ENCODE measurements around the gene DYNLT4.
A peak's percentile ranks its signal among the peaks of the same experiment; 100 is the strongest.
"Not testable (repeated sequence)": the region's sequence is repeated elsewhere in the genome, so short reads cannot be mapped to it uniquely, and the experiment has no call there.

The DYNLT4 gene

GRCh38 chr1:44842486-44842861, 35.3 kb upstream of the DYNLT4 start:
- Histone ChIP-seq H3K4me1 (ENCODE audit: control insufficient read depth, insufficient read depth, low read length) (no peaks in the 10 kb centered on the region; the same call in 1 of the 2 replicates), H3K27me3 (ENCODE audit: control insufficient read depth, insufficient read depth, low read length) (peaks cover 12% of the 10 kb centered on the region), H3K36me3 (ENCODE audit: control insufficient read depth, insufficient read depth, low read length) (no peaks in the 10 kb centered on the region), H3K9ac (ENCODE audit: low read length) (peak overlapping the region; percentile 43), H3K27ac (ENCODE audit: low read depth, low read length) (no peak overlapping the region), H3K4me3 (ENCODE audit: low read depth, low read length) (peak overlapping the region; percentile 68), H3K9me3 (ENCODE audit: control insufficient read depth, insufficient read depth, low read depth, low read length) (no peaks in the 10 kb centered on the region)

- H3K4me3 ChIP-seq (ENCODE audit: low read depth, low read length) = no peak overlapping the region
- H3K4me1 ChIP-seq (ENCODE audit: control insufficient read depth, insufficient read depth, low read length) = no peaks in the 10 kb centered on the region; the same call in 1 of the 2 replicates
- no peaks in the 10 kb centered on the region for H3K9me3 ChIP-seq (ENCODE audit: control insufficient read depth, insufficient read depth, low read depth, low read length)
- peaks cover 12% of the 10 kb centered on the region for H3K27me3 ChIP-seq (ENCODE audit: control insufficient read depth, insufficient read depth, low read length)
- no peak overlapping the region for H3K9ac ChIP-seq (ENCODE audit: low read length)
- H3K27ac ChIP-seq (ENCODE audit: low read depth, low read length) = no peak overlapping the region
- no peaks in the 10 kb centered on the region for H3K36me3 ChIP-seq (ENCODE audit: control insufficient read depth, insufficient read depth, low read length)
Measured at GRCh38 chr1:44839576-44839975, 32.4 kb upstream of the DYNLT4 start.

GRCh38 chr1:44838294-44838693, 31.1 kb upstream of the DYNLT4 start:
- not testable (repeated sequence) for H3K36me3 ChIP-seq (ENCODE audit: control insufficient read depth, insufficient read depth, low read length); H3K27ac ChIP-seq (ENCODE audit: low read depth, low read length); H3K9me3 ChIP-seq (ENCODE audit: control insufficient read depth, insufficient read depth, low read depth, low read length); H3K9ac ChIP-seq (ENCODE audit: low read length); H3K4me1 ChIP-seq (ENCODE audit: control insufficient read depth, insufficient read depth, low read length); H3K4me3 ChIP-seq (ENCODE audit: low read depth, low read length)
- peaks cover 12% of the 10 kb centered on the region for H3K27me3 ChIP-seq (ENCODE audit: control insufficient read depth, insufficient read depth, low read length)

GRCh38 chr1:44835738-44836675, 28.9 kb upstream of the DYNLT4 start:
- no peaks in the 10 kb centered on the region for H3K9me3 ChIP-seq (ENCODE audit: control insufficient read depth, insufficient read depth, low read depth, low read length)
- H3K4me1 ChIP-seq (ENCODE audit: control insufficient read depth, insufficient read depth, low read length) = peaks cover 15% of the 10 kb centered on the region
- H3K27me3 ChIP-seq (ENCODE audit: control insufficient read depth, insufficient read depth, low read length) = no peaks in the 10 kb centered on the region
- no peak overlapping the region for H3K9ac ChIP-seq (ENCODE audit: low read length)
- H3K27ac ChIP-seq (ENCODE audit: low read depth, low read length) = no peak overlapping the region
- no peak overlapping the region for H3K4me3 ChIP-seq (ENCODE audit: low read depth, low read length)
- H3K36me3 ChIP-seq (ENCODE audit: control insufficient read depth, insufficient read depth, low read length) = no peaks in the 10 kb centered on the region

GRCh38 chr1:44834328-44834727, 27.2 kb upstream of the DYNLT4 start:
- Histone ChIP-seq H3K9ac (ENCODE audit: low read length) (no peak overlapping the region), H3K4me3 (ENCODE audit: low read depth, low read length) (no peak overlapping the region), H3K36me3 (ENCODE audit: control insufficient read depth, insufficient read depth, low read length) (no peaks in the 10 kb centered on the region), H3K27ac (ENCODE audit: low read depth, low read length) (no peak overlapping the region), H3K27me3 (ENCODE audit: control insufficient read depth, insufficient read depth, low read length) (no peaks in the 10 kb centered on the region), H3K9me3 (ENCODE audit: control insufficient read depth, insufficient read depth, low read depth, low read length) (no peaks in the 10 kb centered on the region), H3K4me1 (ENCODE audit: control insufficient read depth, insufficient read depth, low read length) (peaks cover 20% of the 10 kb centered on the region)

- no peak overlapping the region for H3K27ac ChIP-seq (ENCODE audit: low read depth, low read length)
- no peaks in the 10 kb centered on the region for H3K27me3 ChIP-seq (ENCODE audit: control insufficient read depth, insufficient read depth, low read length)
- peaks cover 20% of the 10 kb centered on the region for H3K4me1 ChIP-seq (ENCODE audit: control insufficient read depth, insufficient read depth, low read length)
- no peaks in the 10 kb centered on the region for H3K9me3 ChIP-seq (ENCODE audit: control insufficient read depth, insufficient read depth, low read depth, low read length)
- no peaks in the 10 kb centered on the region for H3K36me3 ChIP-seq (ENCODE audit: control insufficient read depth, insufficient read depth, low read length)
- no peak overlapping the region for H3K4me3 ChIP-seq (ENCODE audit: low read depth, low read length)
- H3K9ac ChIP-seq (ENCODE audit: low read length) = no peak overlapping the region
Measured at GRCh38 chr1:44832056-44832705, 25.0 kb upstream of the DYNLT4 start.

GRCh38 chr1:44831516-44831915, 24.4 kb upstream of the DYNLT4 start:
- Histone ChIP-seq H3K9me3 (ENCODE audit: control insufficient read depth, insufficient read depth, low read depth, low read length) (no peaks in the 10 kb centered on the region), H3K4me3 (ENCODE audit: low read depth, low read length) (no peak overlapping the region), H3K9ac (ENCODE audit: low read length) (no peak overlapping the region), H3K27me3 (ENCODE audit: control insufficient read depth, insufficient read depth, low read length) (no peaks in the 10 kb centered on the region), H3K27ac (ENCODE audit: low read depth, low read length) (no peak overlapping the region), H3K4me1 (ENCODE audit: control insufficient read depth, insufficient read depth, low read length) (peaks cover 24% of the 10 kb centered on the region), H3K36me3 (ENCODE audit: control insufficient read depth, insufficient read depth, low read length) (no peaks in the 10 kb centered on the region)

- Histone ChIP-seq H3K36me3 (ENCODE audit: control insufficient read depth, insufficient read depth, low read length) (no peaks in the 10 kb centered on the region), H3K9ac (ENCODE audit: low read length) (no peak overlapping the region), H3K9me3 (ENCODE audit: control insufficient read depth, insufficient read depth, low read depth, low read length) (no peaks in the 10 kb centered on the region), H3K27ac (ENCODE audit: low read depth, low read length) (no peak overlapping the region), H3K4me1 (ENCODE audit: control insufficient read depth, insufficient read depth, low read length) (peaks cover 24% of the 10 kb centered on the region), H3K4me3 (ENCODE audit: low read depth, low read length) (no peak overlapping the region), H3K27me3 (ENCODE audit: control insufficient read depth, insufficient read depth, low read length) (no peaks in the 10 kb centered on the region)
Measured at GRCh38 chr1:44830900-44831304, 23.8 kb upstream of the DYNLT4 start.

- H3K36me3 ChIP-seq (ENCODE audit: control insufficient read depth, insufficient read depth, low read length) = no peaks in the 10 kb centered on the region
- peaks cover 24% of the 10 kb centered on the region for H3K4me1 ChIP-seq (ENCODE audit: control insufficient read depth, insufficient read depth, low read length)
- no peaks in the 10 kb centered on the region for H3K9me3 ChIP-seq (ENCODE audit: control insufficient read depth, insufficient read depth, low read depth, low read length)
- H3K27me3 ChIP-seq (ENCODE audit: control insufficient read depth, insufficient read depth, low read length) = no peaks in the 10 kb centered on the region
- no peak overlapping the region for H3K4me3 ChIP-seq (ENCODE audit: low read depth, low read length)
- H3K27ac ChIP-seq (ENCODE audit: low read depth, low read length) = no peak overlapping the region
- no peak overlapping the region for H3K9ac ChIP-seq (ENCODE audit: low read length)
Measured at GRCh38 chr1:44829506-44830384, 22.6 kb upstream of the DYNLT4 start.

GRCh38 chr1:44828841-44829440, 21.8 kb upstream of the DYNLT4 start:
- H3K9ac ChIP-seq (ENCODE audit: low read length) = no peak overlapping the region
- H3K27me3 ChIP-seq (ENCODE audit: control insufficient read depth, insufficient read depth, low read length) = no peaks in the 10 kb centered on the region
- H3K4me1 ChIP-seq (ENCODE audit: control insufficient read depth, insufficient read depth, low read length) = peaks cover 24% of the 10 kb centered on the region
- H3K27ac ChIP-seq (ENCODE audit: low read depth, low read length) = no peak overlapping the region
- no peaks in the 10 kb centered on the region for H3K36me3 ChIP-seq (ENCODE audit: control insufficient read depth, insufficient read depth, low read length)
- no peaks in the 10 kb centered on the region for H3K9me3 ChIP-seq (ENCODE audit: control insufficient read depth, insufficient read depth, low read depth, low read length)
- H3K4me3 ChIP-seq (ENCODE audit: low read depth, low read length) = no peak overlapping the region
